Breast epithelium (tissue), 4 donors: ENCODE data around the gene NFATC4. TPM values are rescaled to one million over a fixed set of nuclear protein-coding genes. Genes with fewer than 3 reads are reported as not detected.

Source experiments
- DNase-seq, 2 donors: peaks; one replicate each; pipeline ENCODE4 v3.0.0-alpha.2; 2019; ENCODE audit warnings: low spot score in 2 of 2
- H3K27ac ChIP-seq, 2 donors: fragments of 200-600 bp; sonication (generic) in 1 of 2; one replicate each; pipeline ENCODE4 v1.5.1; 2016 to 2019; ENCODE audit warnings: mild to moderate bottlenecking in 1 of 2
- H3K27me3 ChIP-seq, 2 donors: fragments of 200-600 bp; sonication (generic) in 1 of 2; one replicate each; pipeline versions ENCODE4 v1.5.1 to v1.6.0; 2017 to 2019; ENCODE audit warnings: control low read depth in 1 of 2, mild to moderate bottlenecking in 1 of 2
- H3K36me3 ChIP-seq: fragments of 200-600 bp; one replicate; pipeline ENCODE4 v1.5.1; 2019
- H3K4me1 ChIP-seq, 2 donors: fragments of 200-600 bp; sonication (generic); one replicate each; pipeline ENCODE4 v1.5.1; 2016 to 2019; ENCODE audit warnings: control low read depth in 1 of 2
- H3K4me3 ChIP-seq, 3 donors: fragments of 200-600 bp; sonication (generic); 1 replicate in 2 of 3; 2 replicates in 1 of 3; pipeline ENCODE4 v1.5.1; 2016 to 2019; ENCODE audit warnings: mild to moderate bottlenecking in 3 of 3, moderate library complexity in 2 of 3
- H3K9me3 ChIP-seq, 2 donors: fragments of 200-600 bp; sonication (generic) in 1 of 2; one replicate each; pipeline ENCODE4 v1.5.1; 2016 to 2019; ENCODE audit warnings: control low read depth in 1 of 2
- CTCF ChIP-seq, 3 donors: fragments of 450-650 bp; IDR thresholded peaks; one replicate each; pipeline ENCODE4 v1.5.1; 2016 to 2017; ENCODE audit warnings: antibody characterized with exemption in 3 of 3, mild to moderate bottlenecking in 3 of 3, moderate library complexity in 3 of 3
- POLR2A ChIP-seq: fragments of 450-650 bp; IDR thresholded peaks from one replicate; pipeline ENCODE4 v1.6.1; 2016; ENCODE audit warnings: antibody characterized with exemption, mild to moderate bottlenecking, moderate library complexity
- POLR2AphosphoS5 ChIP-seq, 3 donors: sonication (generic); formaldehyde crosslinking; IDR thresholded peaks; one replicate each; pipeline ENCODE4 v1.6.1; 2017; ENCODE audit warnings: antibody characterized with exemption in 3 of 3
- intact Hi-C: fragments of 100-400 bp; cut with DNase I; formaldehyde crosslinking; loops from one replicate; pipeline ENCODE4 v1.15.1; 2023; ENCODE audit warnings: low total_unique reads
- total RNA-seq, 3 donors: library from RNA; depleted of rRNA; stranded (reverse); fragments of >200 nt; gene quantifications; one replicate each; pipeline ENCODE4 v1.1.0, GENCODE V29; 2016

NFATC4 gene
- total RNA-seq, 3 donors from 2014 or later: 28.6 to 67.2 (median 32.8) TPM

GRCh38 chr14:24416932-24417619 is 49.1 kb downstream of the NFATC4 start:
- Histone ChIP-seq H3K36me3 (no peaks in the 10 kb centered on the region), H3K9me3 (no peaks in the 10 kb centered on the region), H3K27me3 (no peaks in the 10 kb centered on the region), H3K4me3 (no peak overlapping the region), H3K27ac (no peak overlapping the region), H3K4me1 (no peaks in the 10 kb centered on the region)
- intact Hi-C loops: no loop called here
- no peak for TF ChIP-seq CTCF (IDR thresholded peaks at IDR 0.05)
- TF ChIP-seq POLR2AphosphoS5 (IDR thresholded peaks at IDR 0.05): no peak
- TF ChIP-seq POLR2A: no peak
- DNase-seq: no peak

- DNase-seq: no peak
- H3K36me3 ChIP-seq: no peaks in the 10 kb centered on the region
- H3K9me3 ChIP-seq: no peaks in the 10 kb centered on the region
- H3K4me3 ChIP-seq: no peak overlapping the region
- TF ChIP-seq POLR2AphosphoS5 (IDR thresholded peaks at IDR 0.05): no peak
- no peak for TF ChIP-seq CTCF (IDR thresholded peaks at IDR 0.05)
- no peak for TF ChIP-seq POLR2A
- H3K4me1 ChIP-seq: no peaks in the 10 kb centered on the region
- intact Hi-C loops: no loop called here
- H3K27me3 ChIP-seq: no peaks in the 10 kb centered on the region
- peak overlapping the region in 1 of 2 donors; percentile 13 for H3K27ac ChIP-seq
Observed at GRCh38 chr14:24417832-24418491, 50.0 kb downstream of the NFATC4 start.

GRCh38 chr14:24418492-24418873 is 50.5 kb downstream of the NFATC4 start:
- peak overlapping the region; percentile 30 to 37 for H3K27ac ChIP-seq
- H3K27me3 ChIP-seq: no peaks in the 10 kb centered on the region
- TF ChIP-seq POLR2A (no peak), CTCF (IDR thresholded peaks at IDR 0.05) (no peak), POLR2AphosphoS5 (IDR thresholded peaks at IDR 0.05) (no peak)
- no peaks in the 10 kb centered on the region for H3K9me3 ChIP-seq
- no peaks in the 10 kb centered on the region for H3K4me1 ChIP-seq
- no peaks in the 10 kb centered on the region for H3K36me3 ChIP-seq
- H3K4me3 ChIP-seq: no peak overlapping the region
- intact Hi-C loops: no loop called here
- peak in 1 of 2 donors; percentile 68 for DNase-seq

GRCh38 chr14:24422261-24422660 is 54.3 kb downstream of the NFATC4 start:
- no peak overlapping the region for H3K4me3 ChIP-seq
- no peaks in the 10 kb centered on the region for H3K4me1 ChIP-seq
- no peak overlapping the region for H3K27ac ChIP-seq
- H3K27me3 ChIP-seq: no peaks in the 10 kb centered on the region
- H3K9me3 ChIP-seq: no peaks in the 10 kb centered on the region
- DNase-seq: no peak
- no peaks in the 10 kb centered on the region for H3K36me3 ChIP-seq
- TF ChIP-seq POLR2AphosphoS5 (IDR thresholded peaks at IDR 0.05) (no peak), CTCF (IDR thresholded peaks at IDR 0.05) (no peak), POLR2A (no peak)
- intact Hi-C loops: no loop called here
